HG02759 (cell line): ENCODE results near the gene CMTM8.
"Not testable (repeated sequence)": the region's sequence is repeated elsewhere in the genome, so short reads cannot be mapped to it uniquely, and the experiment has no call there.

Experiments used
- ATAC-seq: cut with Tn5 transposase; IDR thresholded peaks from one replicate; pipeline ENCODE4 v1.9.1; 2021; ENCODE audit warnings: mild to moderate bottlenecking, moderate library complexity; ENCODE audit not compliant: unreplicated experiment

CMTM8 gene

GRCh38 chr3:32238453-32239306 lies at the start of gene CMTM8:
TSS of gene CMTM8 (plus strand) at chr3:32238680. CDS start at chr3:32238973, 293 bp downstream.
- ATAC-seq, result peak; percentile 72

GRCh38 chr3:32189693-32190092 lies 48.8 kb upstream of the CMTM8 start:
- ATAC-seq, result no peak

GRCh38 chr3:32190556-32190955 lies 47.9 kb upstream of the CMTM8 start:
- ATAC-seq, result not testable (repeated sequence)

GRCh38 chr3:32193101-32193500 lies 45.4 kb upstream of the CMTM8 start:
- ATAC-seq, result no peak

GRCh38 chr3:32194653-32195052 lies 43.8 kb upstream of the CMTM8 start:
- no peak for ATAC-seq

- no peak for ATAC-seq
Observed at GRCh38 chr3:32195995-32196540, 42.4 kb upstream of the CMTM8 start.

- ATAC-seq, result no peak
Observed at GRCh38 chr3:32197991-32198390, 40.5 kb upstream of the CMTM8 start.

- ATAC-seq, result no peak
Observed at GRCh38 chr3:32198714-32199113, 39.8 kb upstream of the CMTM8 start.

GRCh38 chr3:32200490-32200889 lies 38.0 kb upstream of the CMTM8 start:
- ATAC-seq, result no peak

- ATAC-seq, result no peak
Observed at GRCh38 chr3:32200992-32201758, 37.3 kb upstream of the CMTM8 start.

GRCh38 chr3:32202496-32202895 lies 36.0 kb upstream of the CMTM8 start:
- no peak for ATAC-seq

GRCh38 chr3:32203854-32204253 lies 34.6 kb upstream of the CMTM8 start:
- ATAC-seq, result no peak

- no peak for ATAC-seq
Observed at GRCh38 chr3:32208447-32208846, 30.0 kb upstream of the CMTM8 start.

- no peak for ATAC-seq
Observed at GRCh38 chr3:32215185-32215584, 23.3 kb upstream of the CMTM8 start.

GRCh38 chr3:32216172-32216783 lies 22.2 kb upstream of the CMTM8 start:
- no peak for ATAC-seq

- ATAC-seq, result no peak
Observed at GRCh38 chr3:32217339-32217738, 21.1 kb upstream of the CMTM8 start.

- ATAC-seq, result no peak
Observed at GRCh38 chr3:32219537-32219936, 18.9 kb upstream of the CMTM8 start.

- ATAC-seq, result no peak
Observed at GRCh38 chr3:32220006-32220405, 18.5 kb upstream of the CMTM8 start.

GRCh38 chr3:32222950-32223349 lies 15.5 kb upstream of the CMTM8 start:
- no peak for ATAC-seq

- no peak for ATAC-seq
Observed at GRCh38 chr3:32224016-32224516, 14.4 kb upstream of the CMTM8 start.

GRCh38 chr3:32226875-32227500 lies 11.5 kb upstream of the CMTM8 start:
- no peak for ATAC-seq
